GM21360 (cell line): ENCODE data around the gene PDHB.

ENCODE experiments used
- ATAC-seq: cut with Tn5 transposase; IDR thresholded peaks from one replicate; pipeline ENCODE4 v1.9.1; 2021; ENCODE audit warnings: mild to moderate bottlenecking, moderate library complexity; ENCODE audit not compliant: unreplicated experiment

PDHB gene

DNA sequence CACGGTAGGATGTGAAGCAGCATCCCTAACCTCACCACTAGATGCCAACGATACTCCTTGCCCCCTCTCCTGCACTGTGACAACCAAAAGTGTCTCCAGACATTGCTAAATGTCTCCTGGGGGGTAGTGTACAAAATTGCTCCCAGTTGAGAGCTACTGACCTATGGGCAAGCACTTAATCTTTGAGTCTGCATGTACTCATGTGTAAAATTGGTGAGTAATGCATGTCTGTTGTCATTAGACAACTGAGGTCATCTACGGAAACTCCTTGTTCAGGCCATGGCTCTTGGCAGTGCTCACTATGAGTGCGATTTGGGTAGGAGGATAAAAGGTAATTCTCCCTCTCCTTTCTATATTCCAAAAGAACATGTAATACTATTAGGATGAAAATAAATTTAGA, 29.2 kb downstream of the PDHB start:
- ATAC-seq: no peak

DNA sequence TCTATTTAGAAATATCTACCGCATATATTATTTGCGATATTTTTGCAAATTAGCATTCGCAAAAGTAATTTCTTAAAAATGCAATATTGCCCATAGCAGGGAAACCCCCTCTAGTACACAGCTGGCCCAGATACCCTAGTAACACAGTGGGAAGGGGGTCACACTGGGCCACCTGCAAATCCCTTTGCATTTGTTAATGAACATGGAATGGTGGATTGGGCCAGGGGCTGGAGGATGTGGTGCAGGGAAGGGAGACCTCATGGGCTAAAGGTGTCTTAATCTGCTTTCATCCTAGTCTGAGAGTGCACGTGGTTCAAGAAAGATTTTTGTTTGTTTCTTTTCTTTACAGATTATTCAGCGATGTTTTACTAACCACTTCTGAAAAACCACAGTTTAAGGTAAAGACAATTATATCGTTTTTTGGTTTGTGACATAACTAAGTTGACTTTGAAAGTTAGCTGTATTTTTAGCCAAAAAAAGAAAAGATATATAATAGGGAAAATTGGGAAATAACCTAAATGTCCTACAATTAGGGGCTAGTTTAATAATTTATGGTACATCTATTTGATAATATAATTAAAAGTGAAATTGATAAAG, 30.0 kb downstream of the PDHB start:
- no peak for ATAC-seq

DNA sequence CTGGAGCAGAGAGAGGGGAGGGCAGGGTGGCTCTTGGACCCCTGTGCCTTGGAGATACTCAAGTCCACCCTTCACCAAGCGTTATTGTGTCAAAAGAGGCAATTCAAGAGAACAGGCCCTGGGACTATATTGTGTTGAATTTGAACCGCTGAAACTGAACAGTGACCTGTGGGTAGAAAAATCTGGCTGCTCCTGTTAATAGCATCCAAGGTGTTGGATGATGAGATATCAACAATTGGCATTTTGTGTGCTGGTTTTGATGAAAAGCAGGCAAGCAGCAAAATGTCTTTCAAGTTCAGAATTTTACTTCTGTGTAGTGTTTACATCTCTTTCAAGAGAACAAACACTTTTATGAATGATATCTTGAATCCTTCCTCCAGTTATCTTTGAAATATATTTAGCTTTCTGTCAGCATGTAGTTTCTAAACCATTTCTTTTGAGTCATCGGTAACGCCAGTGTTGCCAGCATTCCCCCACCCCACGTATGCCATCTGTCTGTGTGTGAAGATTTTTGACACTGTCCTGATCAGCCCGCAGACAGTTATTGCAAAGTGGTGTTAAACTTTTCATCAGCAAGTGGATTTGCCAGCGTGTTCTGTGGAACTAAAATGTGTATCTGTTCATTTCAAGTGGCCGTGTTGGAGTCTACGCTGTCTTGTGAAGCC, 34.8 kb downstream of the PDHB start:
- ATAC-seq: no peak

DNA sequence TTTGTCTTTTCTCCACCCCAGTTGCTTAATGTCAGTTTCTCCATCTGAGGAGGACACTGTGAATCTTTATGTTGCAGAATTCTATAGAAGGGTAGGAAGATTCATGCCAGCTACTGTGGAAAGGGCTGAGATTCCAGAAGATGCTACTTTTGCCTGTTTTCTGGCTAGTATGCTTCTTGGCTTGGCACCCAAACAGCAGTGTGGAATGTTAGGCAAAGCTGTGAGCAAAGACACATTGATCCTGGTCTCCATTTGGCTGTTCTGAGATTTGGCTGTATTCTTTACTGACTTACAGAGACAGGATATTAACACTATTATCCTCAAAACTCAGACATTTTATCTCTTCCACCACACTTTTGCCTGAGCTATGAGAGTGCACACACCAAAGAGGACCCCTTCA, 39.3 kb downstream of the PDHB start:
- no peak for ATAC-seq

DNA sequence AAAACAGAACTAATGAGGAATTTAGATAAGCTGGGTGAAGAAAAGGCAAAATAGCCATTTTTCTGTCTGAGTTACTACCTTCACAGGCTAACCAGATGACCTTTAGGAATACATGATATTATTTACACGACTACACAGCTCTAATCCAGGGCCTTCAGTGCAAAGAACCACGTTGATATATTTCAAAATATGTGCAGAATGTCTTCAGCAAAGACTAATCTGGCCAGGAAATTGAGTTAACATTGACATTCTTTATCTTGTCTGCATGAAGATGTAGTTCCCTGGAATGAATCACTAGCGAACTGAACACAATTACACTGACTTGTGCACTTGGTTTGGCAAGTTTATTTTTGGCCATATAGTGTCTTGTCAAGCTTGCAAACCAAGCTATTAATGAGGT, 41.5 kb downstream of the PDHB start:
- no peak for ATAC-seq

DNA sequence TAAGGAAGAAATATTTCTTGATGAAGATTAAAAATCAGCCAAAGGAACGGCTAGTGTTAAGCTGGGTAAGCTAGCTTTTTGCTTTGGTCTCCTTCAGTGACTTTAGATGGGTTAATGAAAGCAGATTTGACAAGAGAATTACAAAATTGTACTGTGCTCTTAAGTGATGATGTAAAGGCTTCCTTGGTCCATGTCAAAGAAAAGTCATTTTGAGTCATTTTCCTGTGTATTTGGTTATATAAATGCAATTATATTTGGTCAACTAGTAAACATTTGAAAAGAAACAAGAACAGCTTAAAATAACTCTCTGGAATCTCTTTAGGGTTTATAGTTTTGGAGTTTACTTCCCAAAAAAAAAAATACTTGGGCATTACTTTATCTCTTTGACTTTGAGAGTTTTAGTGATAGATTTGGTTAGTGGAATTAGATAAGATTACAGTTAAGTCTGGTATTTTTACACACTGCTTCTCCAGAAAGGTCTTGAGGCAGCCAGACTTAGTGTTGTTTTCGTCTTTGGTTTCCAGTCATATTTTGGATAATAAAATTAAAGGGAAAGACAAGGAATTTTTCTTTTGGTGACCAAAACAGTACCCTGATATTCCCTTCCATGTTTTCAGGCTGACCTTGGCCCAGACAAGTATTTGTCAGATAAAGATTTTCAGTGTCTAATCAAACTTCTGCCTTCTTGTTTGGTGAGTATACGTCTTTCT, 42.3 kb downstream of the PDHB start:
- ATAC-seq: no peak

DNA sequence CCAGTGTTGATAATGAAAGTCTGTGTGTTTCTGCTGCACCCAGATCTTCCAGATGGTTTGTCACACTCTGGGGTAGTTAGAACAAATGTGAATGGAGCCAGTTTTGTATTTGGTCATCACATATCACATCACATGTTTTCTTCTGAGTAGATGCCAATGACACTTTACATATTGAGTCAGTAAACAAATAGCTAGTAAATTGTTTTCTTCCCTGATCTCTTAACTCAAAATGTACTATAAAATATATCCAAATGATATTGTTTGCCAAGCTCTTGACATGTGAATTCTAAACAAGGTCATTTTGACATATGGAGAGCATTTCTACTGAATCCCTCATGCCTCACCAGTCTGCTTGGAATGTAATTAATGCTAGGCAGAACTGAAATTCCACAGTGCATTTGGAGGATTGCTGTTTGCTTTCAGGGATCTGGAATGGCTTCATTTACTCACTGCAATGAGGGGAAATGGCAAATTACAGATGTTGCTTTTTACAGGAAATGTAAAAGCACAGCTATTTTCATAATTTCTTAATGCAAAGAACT, 45.0 kb downstream of the PDHB start:
- ATAC-seq: no peak

DNA sequence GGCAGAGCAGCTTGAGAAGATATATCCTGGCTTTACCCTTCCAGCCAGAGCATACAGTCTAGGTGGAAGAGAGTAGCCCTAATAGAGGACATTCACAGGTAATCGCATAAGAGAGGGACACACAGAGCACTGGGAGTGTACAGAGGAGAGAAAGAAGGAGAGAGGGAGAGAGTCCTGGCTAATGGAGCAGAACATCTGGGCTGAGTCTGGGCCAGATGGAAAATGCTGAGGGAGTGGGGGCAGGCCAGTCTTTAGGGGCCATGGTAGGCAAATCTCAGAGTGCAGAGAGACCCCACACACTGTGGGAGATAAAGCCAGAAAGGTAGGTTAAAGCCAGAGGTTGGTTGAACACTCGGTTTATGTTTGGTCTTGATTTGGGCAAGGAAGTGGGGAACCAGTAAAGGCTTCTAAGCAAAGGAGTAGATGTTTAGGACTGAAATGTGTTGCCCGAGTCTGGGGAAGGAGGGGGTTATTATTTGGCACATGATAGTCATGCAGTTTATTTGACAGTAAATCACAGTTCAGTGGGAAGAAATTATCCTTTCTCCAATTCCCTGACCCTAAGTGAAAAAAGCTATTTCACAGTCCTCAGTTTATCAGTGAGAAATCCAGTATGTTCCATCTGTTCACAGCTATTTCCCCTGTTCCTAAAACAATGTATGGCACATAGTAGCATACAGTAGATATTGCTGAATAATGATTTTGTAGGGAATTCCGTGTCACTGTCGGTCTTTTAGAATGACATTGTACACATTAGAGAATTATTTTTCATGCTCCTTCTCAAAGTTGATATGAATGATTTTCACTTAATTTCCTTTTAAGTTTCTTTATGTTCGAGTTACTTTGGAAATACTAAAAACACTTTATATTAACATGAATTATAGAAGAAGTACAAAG, 45.7 kb downstream of the PDHB start:
- ATAC-seq: no peak

DNA sequence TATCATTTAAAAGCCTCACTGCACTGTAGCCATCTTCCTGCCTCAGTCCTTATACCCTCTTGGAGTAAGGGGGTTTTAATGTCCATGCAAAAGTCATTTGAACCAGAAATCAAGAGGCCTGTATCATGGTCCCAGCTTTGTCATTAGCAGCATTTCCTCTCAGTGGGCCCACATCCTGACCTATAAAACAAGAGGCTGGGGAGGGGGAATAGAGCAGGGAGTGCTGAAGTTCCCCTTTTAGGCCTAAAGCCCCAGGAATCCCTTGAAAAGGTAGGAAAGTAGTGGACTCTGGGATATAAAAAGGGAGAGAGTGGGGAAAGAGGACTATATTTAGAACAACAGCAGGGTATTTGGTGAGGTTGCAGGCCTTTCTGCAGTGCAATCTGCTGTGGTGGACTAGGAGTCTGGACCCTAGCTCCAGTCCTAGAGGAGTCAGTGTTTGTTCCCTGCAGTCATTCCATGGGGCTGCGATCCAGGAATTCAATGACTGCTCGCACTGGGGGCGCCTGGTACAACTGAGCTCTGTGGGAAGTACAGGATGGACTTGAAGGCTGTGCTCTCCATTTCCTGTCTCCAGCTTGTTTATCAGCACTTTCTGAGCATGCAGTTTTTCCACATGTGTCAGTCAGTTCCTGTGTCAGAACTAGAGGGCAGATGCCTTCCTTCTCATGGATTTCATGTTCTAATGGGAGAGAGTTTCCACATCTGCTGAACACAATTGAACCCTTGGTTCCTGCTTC, 46.8 kb downstream of the PDHB start:
- no peak for ATAC-seq

DNA sequence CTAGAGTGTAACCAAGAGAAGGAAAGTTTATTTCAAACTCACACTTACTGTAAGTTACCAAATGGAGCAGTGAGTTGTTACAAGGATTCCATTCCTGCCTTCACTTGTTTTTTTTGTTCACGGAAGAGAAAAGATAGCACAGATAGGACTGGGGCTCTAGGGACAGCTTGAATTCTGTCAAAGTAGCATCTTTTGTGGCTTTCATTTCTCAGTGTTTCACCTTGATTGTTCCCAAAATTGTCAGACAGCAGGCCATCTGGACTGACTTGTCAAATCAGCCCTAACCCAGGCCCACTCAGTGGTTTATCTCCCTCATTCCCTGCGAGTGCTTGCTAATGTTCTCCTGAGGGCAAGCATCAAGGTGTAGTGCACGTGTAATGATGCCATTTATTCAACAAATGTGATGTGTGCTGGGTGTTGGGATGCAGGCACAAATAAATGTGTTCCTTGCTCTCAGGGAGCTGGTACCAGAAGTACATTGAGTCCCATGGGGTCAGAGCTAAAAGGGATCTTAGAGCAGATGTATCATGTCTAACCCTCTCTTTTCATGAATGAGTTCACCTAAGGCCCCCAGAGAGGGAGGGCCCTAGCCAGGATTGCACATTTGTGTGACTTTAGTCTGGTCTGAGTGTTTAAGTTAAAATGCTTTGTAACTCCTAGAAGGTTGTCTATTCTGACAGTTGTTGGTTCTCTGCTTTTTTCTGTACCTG, 49.1 kb downstream of the PDHB start:
- no peak for ATAC-seq

DNA sequence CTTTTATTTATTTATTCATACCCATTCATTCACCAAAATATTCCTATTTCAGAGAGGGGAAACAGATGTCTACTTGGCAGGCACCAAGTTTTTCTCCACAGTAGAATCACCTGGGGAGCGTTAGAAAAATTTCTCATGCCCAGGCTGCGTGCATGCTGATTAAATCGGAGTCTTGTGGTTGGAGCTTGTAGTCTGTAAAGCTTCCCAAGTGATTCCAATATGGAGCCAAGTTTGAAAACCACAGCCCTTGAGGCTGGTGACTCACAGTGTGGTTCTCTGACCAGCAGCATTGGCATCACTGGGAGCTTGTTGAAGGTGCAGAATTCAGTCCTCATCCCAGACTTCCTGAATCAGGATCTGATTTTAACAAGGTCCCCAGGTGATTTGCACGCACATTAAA, 49.7 kb downstream of the PDHB start:
- no peak for ATAC-seq

DNA sequence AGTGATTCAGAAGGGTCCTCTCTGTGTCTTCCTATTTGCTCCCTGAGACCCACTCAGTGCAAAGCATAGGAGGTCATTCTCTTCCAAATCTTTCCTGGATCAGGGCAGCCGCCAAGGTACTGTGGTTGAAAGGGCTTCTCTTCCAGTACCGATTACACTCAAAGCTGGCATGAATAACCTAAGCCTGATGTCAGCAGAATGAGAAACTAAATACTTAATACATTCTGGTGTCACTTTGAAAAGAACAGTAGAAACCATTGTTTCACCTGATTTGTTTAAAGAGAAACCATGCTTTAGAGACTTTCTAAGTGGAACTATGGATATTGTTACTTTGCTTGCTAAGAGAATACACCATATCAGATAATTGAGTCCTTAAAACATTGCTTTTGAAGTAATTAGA, 50.2 kb downstream of the PDHB start:
- no peak for ATAC-seq

DNA sequence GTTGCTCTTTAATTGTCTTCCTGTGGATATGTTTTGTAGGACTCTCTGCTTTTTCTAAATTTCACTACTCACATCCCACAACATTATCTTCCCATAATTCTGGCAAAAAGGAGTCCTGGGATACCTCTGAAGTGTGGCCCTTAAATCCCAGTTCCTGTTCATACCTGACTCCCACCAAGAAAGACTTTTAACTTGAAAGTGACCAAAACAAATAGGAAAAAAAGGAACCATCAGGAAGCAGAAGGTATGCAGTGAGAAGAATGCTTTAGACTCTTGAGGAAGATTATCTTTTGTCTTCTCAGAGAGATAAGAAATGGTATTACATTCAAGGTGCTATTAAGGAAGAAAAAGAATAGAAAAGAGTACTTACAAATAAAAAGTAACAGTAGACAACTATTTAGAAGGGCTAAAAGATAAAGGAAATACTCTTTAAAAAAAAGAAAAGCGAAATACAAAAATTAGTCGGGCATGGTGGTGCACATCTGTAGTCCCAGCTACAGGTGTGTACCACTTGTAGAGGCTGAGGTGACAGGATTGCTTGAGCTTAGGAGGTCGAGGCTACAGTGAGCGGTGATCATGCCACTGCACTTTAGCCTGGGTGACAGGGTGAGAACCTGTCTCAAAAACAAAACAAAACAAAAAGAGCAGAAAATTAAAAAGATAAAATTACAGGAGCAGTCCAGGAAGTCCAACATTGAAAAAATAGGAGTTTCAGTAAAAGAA, 54.1 kb downstream of the PDHB start:
- ATAC-seq: no peak

DNA sequence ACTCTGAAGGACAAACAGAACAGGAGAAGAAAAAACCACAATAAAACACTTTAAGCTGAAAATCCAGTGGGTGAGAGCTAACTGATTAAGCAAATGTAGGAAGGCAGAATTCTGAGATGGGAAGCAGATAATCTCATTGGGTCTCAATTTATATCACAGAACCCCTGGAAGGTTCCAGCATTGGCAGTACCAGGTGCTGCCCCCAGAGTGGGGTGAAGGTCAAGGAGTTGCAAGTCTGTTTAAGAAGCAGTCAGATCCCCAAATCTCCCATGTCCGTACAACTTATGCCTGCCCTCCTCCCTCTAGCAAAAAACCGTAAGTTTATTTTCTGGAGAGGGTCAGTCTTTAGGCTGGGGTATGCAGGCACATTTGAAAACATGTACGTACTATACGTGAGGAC, 55.9 kb downstream of the PDHB start:
- ATAC-seq: no peak
